Lung (tissue), 12 donors: ENCODE results near the gene ELN. TPM values are rescaled to one million over a fixed set of nuclear protein-coding genes. Genes with fewer than 3 reads are reported as not detected.

ENCODE experiments used
- ATAC-seq: fragments of 200-7000 bp; cut with Tn5 transposase; one replicate; pipeline ENCODE4 v1.9.1; 2020; ENCODE audit warnings: moderate number of reproducible peaks; ENCODE audit not compliant: insufficient read depth, low FRiP score
- DNase-seq, 3 donors: peaks; one replicate each; pipeline ENCODE4 v3.0.0-alpha.2; 2013 to 2017
- H3K27ac ChIP-seq, 2 donors: one replicate each; pipeline ENCODE4 v1.5.1; 2013; ENCODE audit warnings: mild to moderate bottlenecking in 2 of 2, moderate library complexity in 2 of 2, control low read depth in 1 of 2, inconsistent platforms in 1 of 2, low read depth in 1 of 2, low read length in 1 of 2
- H3K27me3 ChIP-seq, 3 donors: one replicate each; pipeline ENCODE4 v1.5.1; 2013; ENCODE audit warnings: low read length in 2 of 3; ENCODE audit not compliant: control insufficient read depth in 3 of 3, insufficient read depth in 3 of 3
- H3K36me3 ChIP-seq, 4 donors: one replicate each; pipeline ENCODE4 v1.5.1; 2013; ENCODE audit warnings: low read length in 4 of 4, mild to moderate bottlenecking in 1 of 4, moderate library complexity in 1 of 4; ENCODE audit not compliant: control insufficient read depth in 4 of 4, insufficient read depth in 4 of 4
- H3K4me1 ChIP-seq, 5 donors: one replicate each; pipeline ENCODE4 v1.5.1; 2013; ENCODE audit warnings: low read length in 5 of 5, mild to moderate bottlenecking in 2 of 5, moderate library complexity in 1 of 5; ENCODE audit not compliant: control insufficient read depth in 5 of 5, insufficient read depth in 5 of 5
- H3K4me3 ChIP-seq: one replicate; pipeline ENCODE4 v1.5.1; 2013; ENCODE audit warnings: mild to moderate bottlenecking, control low read depth, moderate library complexity
- H3K9ac ChIP-seq, 2 donors: one replicate each; pipeline ENCODE4 v1.5.1; 2013; ENCODE audit warnings: low read length in 2 of 2, control low read depth in 1 of 2; ENCODE audit not compliant: insufficient read depth in 1 of 2
- H3K9me3 ChIP-seq, 4 donors: one replicate each; pipeline ENCODE4 v1.5.1; 2013; ENCODE audit warnings: low read length in 3 of 4, mild to moderate bottlenecking in 1 of 4, moderate library complexity in 1 of 4; ENCODE audit not compliant: control insufficient read depth in 4 of 4, insufficient read depth in 3 of 4
- CTCF ChIP-seq: IDR thresholded peaks from 2 replicates; pipeline ENCODE4 v1.5.1; 2012; ENCODE audit warnings: mild to moderate bottlenecking; ENCODE audit errors: control extremely low read depth, extremely low read depth
- WGBS, 2 donors: extraction: QIAGEN DNeasy Blood & Tissue Kit; methylation state at CpG; one replicate each; pipeline ENCODE4 v1.1.7; 2013; 5-methylcytosine and 5-hydroxymethylcytosine counted together
- polyA plus RNA-seq, 2 donors: library from polyadenylated mRNA; stranded (reverse); fragments of 200-250 nt; gene quantifications; one replicate each; pipeline ENCODE4 v1.2.1, GENCODE V29; 2013
- total RNA-seq, 2 donors: library from RNA; depleted of rRNA in 1 of 2; stranded (reverse); fragments of >200 nt in 1 of 2; gene quantifications; one replicate each; pipeline ENCODE4 v1.2.1, GENCODE V29; 2014 to 2021
- donor health status: control.
- donor health status: control.
- donor health status: Bipolar disorder and iron deficiency.
- donor health status: healthy.
- donor health status: DM: yes; HTN: yes; CAD: no.

ELN gene
- total and polyA plus RNA-seq, 4 donors: 60.4 to 274 (median 125) TPM

DNA sequence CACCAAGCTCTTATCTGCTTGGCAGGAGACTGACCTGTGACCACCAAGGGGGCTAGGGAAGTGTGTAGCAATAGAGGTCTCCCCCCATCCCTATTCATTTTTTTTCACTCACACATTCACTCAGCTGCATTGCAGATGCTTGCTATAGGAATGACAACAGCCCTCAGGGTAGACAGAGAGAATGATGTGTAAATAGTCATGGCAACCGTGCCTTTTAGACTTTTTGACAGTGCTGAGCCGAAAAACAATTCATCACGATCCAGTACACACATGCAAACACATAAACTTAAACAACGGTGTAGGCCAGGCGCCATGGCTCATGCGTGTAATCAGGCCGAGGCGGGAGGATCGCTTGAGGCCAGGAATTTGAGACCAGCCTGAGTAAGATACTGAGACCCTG lies 7.6 kb upstream of the ELN start:
- Histone ChIP-seq H3K4me1 (peaks cover 0 to 31% (median 7%) of the 10 kb centered on the region in 5 donors), H3K36me3 (no peaks in the 10 kb centered on the region), H3K9ac (no peak overlapping the region), H3K27ac (no peak overlapping the region), H3K9me3 (no peaks in the 10 kb centered on the region), H3K27me3 (peaks cover 0 to 12% (median 0%) of the 10 kb centered on the region in 3 donors), H3K4me3 (no peak overlapping the region)
- no peak for TF ChIP-seq CTCF
- ATAC-seq (no peak), DNase-seq (no peak)
- 90 to 94% methylated on average over 9 of the region's 9 CpGs for WGBS, 2 donors

DNA sequence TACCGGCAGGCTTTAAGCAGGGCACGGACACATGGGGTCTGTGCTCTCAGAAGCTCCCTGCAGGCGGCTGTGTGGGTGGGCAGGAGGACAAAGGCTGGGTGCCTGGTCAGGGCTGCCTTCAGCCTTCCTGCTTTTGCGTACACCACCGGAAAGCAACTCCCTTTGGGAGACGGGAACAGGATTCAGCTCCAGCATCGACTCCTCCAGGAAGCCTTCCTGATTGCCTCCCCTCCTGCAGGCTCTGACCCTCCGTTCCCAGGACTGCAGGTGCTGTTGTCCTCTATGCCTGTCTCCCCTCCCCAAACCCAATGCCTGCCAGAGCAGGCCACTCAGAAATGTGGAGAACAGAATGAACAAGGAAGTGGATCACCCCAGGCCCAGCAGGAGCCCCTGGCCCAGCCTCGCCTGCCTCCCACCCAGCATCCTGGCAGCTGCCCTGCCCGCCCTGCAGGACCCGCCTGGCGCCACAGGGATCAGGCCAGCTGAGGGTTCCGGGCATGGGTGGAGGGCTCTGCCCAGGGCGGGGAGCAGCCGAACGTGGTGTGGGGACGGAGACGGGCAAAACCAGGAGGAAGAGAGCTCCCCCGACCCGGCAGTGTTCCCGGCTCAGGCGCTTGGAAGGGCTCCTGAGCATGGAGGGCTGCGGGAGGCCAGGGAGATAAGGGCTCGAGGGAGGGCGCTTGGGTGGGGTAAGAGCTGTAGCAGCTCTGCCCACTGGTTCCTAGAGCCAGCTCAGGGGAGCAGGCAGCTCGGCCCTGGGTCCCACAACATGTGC lies 6.2 kb upstream of the ELN start:
- no peaks in the 10 kb centered on the region for H3K36me3 ChIP-seq
- no peak overlapping the region for H3K27ac ChIP-seq
- peaks cover 0 to 44% (median 7%) of the 10 kb centered on the region in 5 donors for H3K4me1 ChIP-seq
- 72 to 91% methylated on average over 25 to 26 of the region's 26 CpGs for WGBS, 2 donors
- H3K9me3 ChIP-seq: no peaks in the 10 kb centered on the region
- DNase-seq (no peak), ATAC-seq (no peak)
- no peak overlapping the region for H3K4me3 ChIP-seq
- H3K9ac ChIP-seq: no peak overlapping the region
- H3K27me3 ChIP-seq: peaks cover 0 to 12% (median 0%) of the 10 kb centered on the region in 3 donors
- TF ChIP-seq CTCF: no peak

- Histone ChIP-seq H3K27me3 (peaks cover 0 to 12% (median 0%) of the 10 kb centered on the region in 3 donors), H3K9ac (no peak overlapping the region), H3K4me1 (peaks cover 0 to 45% (median 8%) of the 10 kb centered on the region in 5 donors), H3K36me3 (no peaks in the 10 kb centered on the region), H3K4me3 (no peak overlapping the region), H3K9me3 (no peaks in the 10 kb centered on the region), H3K27ac (no peak overlapping the region)
- no peak for DNase-seq
- no peak for TF ChIP-seq CTCF
- WGBS, 2 donors: 78 to 93% methylated on average over 7 of the region's 7 CpGs
- no peak for ATAC-seq
Observed at GRCh38 chr7:74022507-74022906, 5.5 kb upstream of the ELN start.
